HUES6 (cell line): ENCODE data around the gene CCDC182.

ENCODE experiments used
- H3K27ac ChIP-seq: 2 replicates; pipeline ENCODE4 v1.7.0; 2013; ENCODE audit warnings: low read depth, mild to moderate bottlenecking, low read length, inconsistent platforms
- H3K27me3 ChIP-seq: 2 replicates; pipeline ENCODE4 v1.6.1; 2013; ENCODE audit warnings: low read length; ENCODE audit not compliant: control insufficient read depth, insufficient read depth
- H3K36me3 ChIP-seq: 2 replicates; pipeline ENCODE4 v1.6.1; 2013; ENCODE audit warnings: low read length; ENCODE audit not compliant: control insufficient read depth, insufficient read depth
- H3K4me1 ChIP-seq: 2 replicates; pipeline ENCODE4 v1.6.1; 2013; ENCODE audit warnings: low read length; ENCODE audit not compliant: control insufficient read depth, insufficient read depth
- H3K4me3 ChIP-seq: 2 replicates; pipeline ENCODE4 v1.5.1; 2013; ENCODE audit warnings: low read depth, low read length
- H3K9ac ChIP-seq: one replicate; pipeline ENCODE4 v1.6.1; 2013; ENCODE audit warnings: mild to moderate bottlenecking, low read length
- H3K9me3 ChIP-seq: 2 replicates; pipeline ENCODE4 v1.6.1; 2013; ENCODE audit warnings: low read depth, low read length; ENCODE audit not compliant: control insufficient read depth, insufficient read depth

CCDC182 gene

GRCh38 chr17:57714665-57715180, 30.4 kb downstream of the CCDC182 start:
- no peaks in the 10 kb centered on the region for H3K36me3 ChIP-seq
- no peak overlapping the region for H3K9ac ChIP-seq
- no peak overlapping the region for H3K27ac ChIP-seq
- no peak overlapping the region for H3K4me3 ChIP-seq
- no peaks in the 10 kb centered on the region for H3K9me3 ChIP-seq
- peaks cover 21% of the 10 kb centered on the region; the same call in 1 of the 2 replicates for H3K27me3 ChIP-seq
- no peaks in the 10 kb centered on the region for H3K4me1 ChIP-seq

- Histone ChIP-seq H3K4me1 (peaks cover 5% of the 10 kb centered on the region), H3K36me3 (no peaks in the 10 kb centered on the region), H3K27me3 (peaks cover 21% of the 10 kb centered on the region; the same call in 1 of the 2 replicates), H3K9me3 (no peaks in the 10 kb centered on the region), H3K9ac (no peak overlapping the region), H3K27ac (no peak overlapping the region), H3K4me3 (no peak overlapping the region)
Observed at GRCh38 chr17:57713140-57713539, 32.0 kb downstream of the CCDC182 start.

GRCh38 chr17:57708410-57708809, 36.7 kb downstream of the CCDC182 start:
- peak overlapping the region; percentile 28 for H3K9ac ChIP-seq

GRCh38 chr17:57707892-57708291, 37.2 kb downstream of the CCDC182 start:
- no peaks in the 10 kb centered on the region for H3K27me3 ChIP-seq
- H3K27ac ChIP-seq, result no peak overlapping the region
- no peaks in the 10 kb centered on the region for H3K36me3 ChIP-seq
- H3K4me1 ChIP-seq, result peaks cover 16% of the 10 kb centered on the region
- H3K9me3 ChIP-seq, result no peaks in the 10 kb centered on the region
- peak overlapping the region; percentile 45 for H3K4me3 ChIP-seq
- peak overlapping the region; percentile 28 for H3K9ac ChIP-seq

More at GRCh38 chr17:57708410-57708809, 36.7 kb downstream of the CCDC182 start:
- Histone ChIP-seq H3K27ac (no peak overlapping the region), H3K4me1 (peaks cover 16% of the 10 kb centered on the region), H3K36me3 (no peaks in the 10 kb centered on the region), H3K9me3 (no peaks in the 10 kb centered on the region), H3K27me3 (no peaks in the 10 kb centered on the region), H3K4me3 (peak overlapping the region; percentile 45; the same call in 1 of the 2 replicates)

GRCh38 chr17:57706761-57707160, 38.3 kb downstream of the CCDC182 start:
- Histone ChIP-seq H3K4me1 (peaks cover 16% of the 10 kb centered on the region), H3K9ac (no peak overlapping the region), H3K27me3 (no peaks in the 10 kb centered on the region), H3K36me3 (no peaks in the 10 kb centered on the region), H3K9me3 (no peaks in the 10 kb centered on the region), H3K4me3 (no peak overlapping the region), H3K27ac (no peak overlapping the region)

- H3K27me3 ChIP-seq, result no peaks in the 10 kb centered on the region
- H3K27ac ChIP-seq, result no peak overlapping the region
- peaks cover 16% of the 10 kb centered on the region for H3K4me1 ChIP-seq
- H3K9ac ChIP-seq, result no peak overlapping the region
- no peaks in the 10 kb centered on the region for H3K36me3 ChIP-seq
- no peaks in the 10 kb centered on the region for H3K9me3 ChIP-seq
- no peak overlapping the region for H3K4me3 ChIP-seq
Observed at GRCh38 chr17:57705921-57706695, 39.0 kb downstream of the CCDC182 start.

GRCh38 chr17:57704448-57704847, 40.7 kb downstream of the CCDC182 start:
- Histone ChIP-seq H3K27ac (no peak overlapping the region), H3K4me1 (peaks cover 16% of the 10 kb centered on the region), H3K27me3 (no peaks in the 10 kb centered on the region), H3K4me3 (no peak overlapping the region), H3K9me3 (no peaks in the 10 kb centered on the region), H3K9ac (no peak overlapping the region), H3K36me3 (no peaks in the 10 kb centered on the region)

GRCh38 chr17:57703273-57703672, 41.8 kb downstream of the CCDC182 start:
- Histone ChIP-seq H3K4me1 (peaks cover 16% of the 10 kb centered on the region), H3K27me3 (no peaks in the 10 kb centered on the region), H3K4me3 (no peak overlapping the region), H3K36me3 (no peaks in the 10 kb centered on the region), H3K9me3 (no peaks in the 10 kb centered on the region), H3K27ac (no peak overlapping the region), H3K9ac (no peak overlapping the region)

GRCh38 chr17:57701124-57701523, 44.0 kb downstream of the CCDC182 start:
- no peak overlapping the region for H3K27ac ChIP-seq
- no peaks in the 10 kb centered on the region for H3K27me3 ChIP-seq
- peaks cover 9% of the 10 kb centered on the region; the same call in 1 of the 2 replicates for H3K4me1 ChIP-seq
- no peak overlapping the region for H3K4me3 ChIP-seq
- no peak overlapping the region for H3K9ac ChIP-seq
- peaks cover 4% of the 10 kb centered on the region; the same call in 1 of the 2 replicates for H3K9me3 ChIP-seq
- H3K36me3 ChIP-seq, result no peaks in the 10 kb centered on the region

GRCh38 chr17:57699751-57700219, 45.3 kb downstream of the CCDC182 start:
- Histone ChIP-seq H3K9ac (no peak overlapping the region), H3K4me1 (peaks cover 9% of the 10 kb centered on the region; the same call in 1 of the 2 replicates), H3K36me3 (no peaks in the 10 kb centered on the region), H3K27me3 (no peaks in the 10 kb centered on the region), H3K9me3 (peaks cover 14% of the 10 kb centered on the region), H3K27ac (no peak overlapping the region), H3K4me3 (no peak overlapping the region)
